ENCODE measurements around the gene B4GALT2. TPM values are rescaled to one million over a fixed set of nuclear protein-coding genes. Genes with fewer than 3 reads are reported as not detected.

Gene B4GALT2
- total and polyA plus RNA-seq, 12 donors, result 18.2 to 47.9 (median 28.0) TPM

DNA sequence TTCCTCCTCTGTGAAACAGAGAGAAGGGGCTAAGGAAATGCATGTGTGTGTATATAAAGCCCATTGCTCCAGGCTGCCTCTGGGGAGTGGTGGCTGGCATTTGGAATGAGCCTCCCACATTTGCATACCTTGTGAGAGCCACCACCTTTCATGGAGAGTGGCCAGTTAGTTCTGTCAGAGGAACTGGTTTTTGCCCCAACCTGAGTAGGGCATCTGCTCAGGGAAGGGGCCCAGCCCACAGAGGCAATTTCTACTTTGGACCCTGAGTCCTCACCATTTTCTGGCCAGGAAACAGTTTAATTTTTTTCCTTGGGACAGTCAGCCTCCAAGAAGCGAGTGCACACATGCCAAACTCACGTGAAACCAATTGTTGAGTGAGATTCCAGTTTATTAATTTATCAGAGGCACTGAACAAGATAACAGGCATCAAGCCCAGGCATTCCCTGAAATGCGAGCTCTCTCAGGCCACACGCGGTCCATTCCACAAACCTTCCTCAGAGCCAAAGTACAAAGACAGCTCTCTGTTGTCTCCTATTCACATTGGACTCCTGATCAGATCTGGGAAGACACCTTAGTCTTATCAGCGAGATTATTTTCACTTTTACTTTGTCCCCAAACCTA, 53.3 kb downstream of the B4GALT2 start:
- H3K27ac ChIP-seq, result peak overlapping the region in 3 of 5 donors; percentile 9 to 90 (median 58)

DNA sequence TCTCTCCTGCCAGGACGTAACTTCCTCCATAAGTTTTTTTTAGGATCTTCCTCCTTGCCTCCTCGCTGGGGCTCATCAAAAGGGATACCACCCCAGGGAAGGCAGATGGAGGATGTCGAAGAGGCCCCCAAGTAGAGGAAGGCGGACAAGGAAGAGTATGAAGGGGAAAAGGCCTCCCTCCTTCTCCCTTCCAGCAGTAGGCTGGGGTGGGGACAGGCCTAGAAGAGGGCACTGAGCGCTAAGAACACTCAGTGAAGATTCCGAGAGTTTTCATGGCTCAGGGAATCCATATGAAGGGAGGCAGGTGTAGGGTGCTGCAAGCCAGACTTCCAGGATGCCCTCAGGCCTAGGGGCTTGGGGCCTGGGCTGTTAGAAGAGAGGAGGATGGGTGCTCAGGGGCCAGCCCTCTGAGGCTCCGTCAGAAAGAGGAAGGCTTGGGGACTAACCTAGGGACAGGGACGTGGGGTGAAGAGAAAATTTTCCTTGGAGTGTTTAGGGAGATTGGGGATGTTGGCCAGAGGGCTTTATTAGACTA, 54.1 kb downstream of the B4GALT2 start:
- no peaks in the 10 kb centered on the region for H3K9me3 ChIP-seq (replicated peaks in 1 of 3)
- H3K4me3 ChIP-seq, result no peak overlapping the region
- H3K27me3 ChIP-seq, result no peaks in the 10 kb centered on the region
- peaks cover 26 to 44% of the 10 kb centered on the region in 2 donors for H3K4me1 ChIP-seq (replicated peaks in 1 of 2)
- H3K36me3 ChIP-seq (replicated peaks in 1 of 2), result no peaks in the 10 kb centered on the region
- 90 to 92% (median 91%) methylated on average over 8 of the region's 8 CpGs for WGBS, 4 donors
- no peak for TF ChIP-seq POLR2A (IDR thresholded peaks at IDR 0.05)
- TF ChIP-seq, protein P1, sequence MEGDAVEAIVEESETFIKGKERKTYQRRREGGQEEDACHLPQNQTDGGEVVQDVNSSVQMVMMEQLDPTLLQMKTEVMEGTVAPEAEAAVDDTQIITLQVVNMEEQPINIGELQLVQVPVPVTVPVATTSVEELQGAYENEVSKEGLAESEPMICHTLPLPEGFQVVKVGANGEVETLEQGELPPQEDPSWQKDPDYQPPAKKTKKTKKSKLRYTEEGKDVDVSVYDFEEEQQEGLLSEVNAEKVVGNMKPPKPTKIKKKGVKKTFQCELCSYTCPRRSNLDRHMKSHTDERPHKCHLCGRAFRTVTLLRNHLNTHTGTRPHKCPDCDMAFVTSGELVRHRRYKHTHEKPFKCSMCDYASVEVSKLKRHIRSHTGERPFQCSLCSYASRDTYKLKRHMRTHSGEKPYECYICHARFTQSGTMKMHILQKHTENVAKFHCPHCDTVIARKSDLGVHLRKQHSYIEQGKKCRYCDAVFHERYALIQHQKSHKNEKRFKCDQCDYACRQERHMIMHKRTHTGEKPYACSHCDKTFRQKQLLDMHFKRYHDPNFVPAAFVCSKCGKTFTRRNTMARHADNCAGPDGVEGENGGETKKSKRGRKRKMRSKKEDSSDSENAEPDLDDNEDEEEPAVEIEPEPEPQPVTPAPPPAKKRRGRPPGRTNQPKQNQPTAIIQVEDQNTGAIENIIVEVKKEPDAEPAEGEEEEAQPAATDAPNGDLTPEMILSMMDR (IDR thresholded peaks at IDR 0.05), result no peak
- peak overlapping the region in 1 of 5 donors; percentile 8 for H3K27ac ChIP-seq
- no peak for DNase-seq
- intact Hi-C loops (cut with DNase I), result loop anchor here in 1 of 2 donors (10.0 kb wide), 1 partner anchor 508 kb away; no protein-coding TSS in a partner anchor

More for the DNA sequence above, 53.3 kb downstream of the B4GALT2 start:
- intact Hi-C loops (cut with DNase I), result loop anchor here in 1 of 2 donors (10.0 kb wide), 1 partner anchor 507 kb away; no protein-coding TSS in a partner anchor
- Histone ChIP-seq H3K27me3 (no peaks in the 10 kb centered on the region), H3K4me3 (no peak overlapping the region), H3K36me3 (replicated peaks in 1 of 2) (no peaks in the 10 kb centered on the region), H3K9me3 (replicated peaks in 1 of 3) (no peaks in the 10 kb centered on the region), H3K4me1 (replicated peaks in 1 of 2) (peaks cover 26 to 44% of the 10 kb centered on the region in 2 donors)
- WGBS, 4 donors, result 49 to 54% (median 54%) methylated on average over 6 of the region's 6 CpGs
- DNase-seq, result peak in 1 of 7 donors; percentile 60
- TF ChIP-seq POLR2A (IDR thresholded peaks at IDR 0.05), result no peak
- TF ChIP-seq, protein P1 (IDR thresholded peaks at IDR 0.05), result no peak

DNA sequence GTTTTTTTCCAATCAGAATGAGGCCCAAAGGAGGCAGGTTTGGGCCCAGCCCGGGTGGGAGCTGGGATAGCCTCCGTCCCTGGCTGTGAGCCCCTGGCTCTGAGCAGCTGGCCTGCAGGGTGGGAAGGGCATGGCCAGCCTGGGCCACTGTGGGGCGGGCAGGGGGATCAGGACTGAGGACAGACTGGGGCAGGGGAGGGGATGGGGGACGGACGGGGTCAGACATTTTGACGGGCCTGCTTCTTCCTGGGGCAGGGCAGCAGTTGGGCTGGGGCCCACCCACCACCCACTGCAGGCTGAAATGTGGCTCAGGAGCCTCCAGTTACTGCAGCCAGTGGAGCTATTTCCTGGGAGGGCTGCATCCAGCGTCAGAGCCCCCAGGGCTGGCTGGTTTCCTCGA, 54.7 kb downstream of the B4GALT2 start:
- Histone ChIP-seq H3K9me3 (replicated peaks in 1 of 3) (no peaks in the 10 kb centered on the region), H3K27me3 (no peaks in the 10 kb centered on the region), H3K4me1 (replicated peaks in 1 of 2) (peaks cover 26 to 43% of the 10 kb centered on the region in 2 donors), H3K27ac (peak overlapping the region in 1 of 5 donors; percentile 86), H3K36me3 (replicated peaks in 1 of 2) (no peaks in the 10 kb centered on the region), H3K4me3 (no peak overlapping the region)
- WGBS, 4 donors, result 73 to 86% (median 79%) methylated on average over 2 to 8 of the region's 8 CpGs
- no peak for DNase-seq
- intact Hi-C loops (cut with DNase I), result loop anchor here in 1 of 2 donors (10.0 kb wide), 1 partner anchor 509 kb away; no protein-coding TSS in a partner anchor
- TF ChIP-seq POLR2A (IDR thresholded peaks at IDR 0.05), result no peak
- TF ChIP-seq, protein P1 (IDR thresholded peaks at IDR 0.05), result no peak

DNA sequence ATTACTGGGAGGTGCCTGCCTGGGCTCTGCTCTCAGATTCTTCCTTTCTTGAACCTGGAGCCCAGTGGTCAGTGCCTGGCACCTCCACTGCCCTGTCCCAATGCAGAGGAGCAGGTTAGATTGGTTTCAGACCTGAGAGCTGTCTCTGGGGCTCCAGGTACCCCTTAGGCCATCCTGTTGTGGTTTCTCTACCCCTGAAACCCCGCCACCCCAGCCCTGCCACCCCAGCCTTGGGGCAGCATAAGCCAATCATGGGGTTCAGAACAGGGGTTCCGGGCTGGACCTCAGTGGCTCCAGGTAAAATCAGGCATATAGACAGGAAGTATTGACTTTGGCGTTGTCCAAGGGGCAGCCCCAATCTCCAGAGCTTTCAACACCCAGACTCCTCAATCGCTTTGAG, 55.4 kb downstream of the B4GALT2 start:
- no peak overlapping the region for H3K4me3 ChIP-seq
- 95 to 98% (median 95%) methylated on average over 4 of the region's 4 CpGs for WGBS, 4 donors
- no peaks in the 10 kb centered on the region for H3K27me3 ChIP-seq
- H3K36me3 ChIP-seq (replicated peaks in 1 of 2), result no peaks in the 10 kb centered on the region
- no peaks in the 10 kb centered on the region for H3K9me3 ChIP-seq (replicated peaks in 1 of 3)
- peaks cover 24 to 36% of the 10 kb centered on the region in 2 donors for H3K4me1 ChIP-seq (replicated peaks in 1 of 2)
- peak overlapping the region in 1 of 5 donors; percentile 86 for H3K27ac ChIP-seq
- no peak for DNase-seq
- intact Hi-C loops (cut with DNase I), result loop anchor here in 1 of 2 donors (10.0 kb wide), 1 partner anchor 510 kb away; no protein-coding TSS in a partner anchor
- no peak for TF ChIP-seq POLR2A (IDR thresholded peaks at IDR 0.05)
- TF ChIP-seq, protein P1 (IDR thresholded peaks at IDR 0.05), result no peak

All from adrenal gland (tissue), 12 donors.